ENCODE results near the gene MARK2.

- TF ChIP-seq POLR2A (IDR thresholded peaks at IDR 0.05) = no peak
- TF ChIP-seq CTCF (IDR thresholded peaks at IDR 0.05) = no peak
Observed at GRCh38 chr11:63879598-63880402, 40.9 kb downstream of the MARK2 start.

All from sigmoid colon (tissue), 3 donors.